GM11168 (cell line): ENCODE results near the gene ZFAND4.
"Not testable (repeated sequence)": the region's sequence is repeated elsewhere in the genome, so short reads cannot be mapped to it uniquely, and the experiment has no call there.

Source experiments
- in situ Hi-C: fragments of 300-500 bp; cut with MboI; formaldehyde crosslinking; loops from one replicate; pipeline ENCODE4 v1.12.0; 2022; ENCODE audit warnings: low sequenced_read_pairs; ENCODE audit not compliant: unreplicated experiment

Gene ZFAND4

DNA sequence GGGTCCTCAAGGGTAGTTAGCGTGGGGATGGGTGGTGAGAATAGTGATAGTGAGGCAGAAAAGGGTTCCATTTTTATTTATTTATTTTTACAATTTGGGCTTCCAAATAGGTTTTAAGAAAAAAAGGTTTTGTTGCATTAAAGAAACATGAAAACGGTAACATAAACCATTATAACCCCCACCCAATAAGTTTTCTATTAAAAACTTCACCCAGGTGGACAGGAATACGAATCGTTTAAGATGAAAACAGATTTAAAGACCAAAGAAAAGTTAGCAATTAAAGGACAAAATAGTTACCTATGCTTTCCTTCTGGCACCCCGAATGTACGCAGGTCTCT lies 78.7 kb downstream of the ZFAND4 start:
- in situ Hi-C loops, result no loop called here

DNA sequence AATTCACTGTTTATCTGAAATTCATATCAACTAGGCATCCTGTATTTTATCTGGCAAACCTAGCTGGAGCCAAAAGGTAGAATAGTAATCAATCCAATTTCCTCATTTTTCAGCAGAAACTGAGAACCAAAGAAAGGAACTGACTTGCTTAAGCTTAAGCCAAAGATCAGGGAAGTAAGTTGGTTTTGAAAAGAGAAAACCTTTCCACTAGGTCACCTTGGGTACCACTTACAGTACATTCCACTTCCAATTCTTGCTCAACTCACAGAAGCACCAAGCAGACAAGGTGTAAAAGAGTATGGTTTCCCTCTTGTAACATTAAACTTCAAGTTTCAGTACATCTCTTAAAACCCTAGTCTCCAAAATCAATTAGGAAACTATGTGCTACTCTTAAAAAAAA lies 79.6 kb downstream of the ZFAND4 start:
- in situ Hi-C loops, result no loop called here

GRCh38 chr10:45592432-45592831 lies 80.1 kb downstream of the ZFAND4 start:
- in situ Hi-C loops, result no loop called here

- in situ Hi-C loops, result no loop called here
Measured at GRCh38 chr10:45591280-45591679, 81.3 kb downstream of the ZFAND4 start.

DNA sequence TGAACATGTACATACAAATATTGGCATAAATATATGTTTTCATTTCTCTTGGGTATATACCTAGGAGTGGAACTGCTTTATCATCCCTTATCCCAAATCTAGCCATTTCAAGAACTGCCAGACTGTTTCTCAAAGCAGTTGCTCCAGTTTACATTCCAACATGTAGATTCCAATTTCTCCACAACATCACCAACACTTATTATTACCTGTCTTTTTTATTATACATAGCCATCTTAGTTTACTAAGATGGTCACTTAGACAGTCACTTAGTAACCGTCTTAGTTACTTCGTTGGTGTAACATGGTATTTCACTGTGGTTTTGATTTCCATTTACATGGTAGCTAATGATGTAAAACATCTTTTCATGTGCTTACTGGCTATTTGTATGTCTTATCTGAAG lies 82.7 kb downstream of the ZFAND4 start:
- in situ Hi-C loops, result no loop called here

DNA sequence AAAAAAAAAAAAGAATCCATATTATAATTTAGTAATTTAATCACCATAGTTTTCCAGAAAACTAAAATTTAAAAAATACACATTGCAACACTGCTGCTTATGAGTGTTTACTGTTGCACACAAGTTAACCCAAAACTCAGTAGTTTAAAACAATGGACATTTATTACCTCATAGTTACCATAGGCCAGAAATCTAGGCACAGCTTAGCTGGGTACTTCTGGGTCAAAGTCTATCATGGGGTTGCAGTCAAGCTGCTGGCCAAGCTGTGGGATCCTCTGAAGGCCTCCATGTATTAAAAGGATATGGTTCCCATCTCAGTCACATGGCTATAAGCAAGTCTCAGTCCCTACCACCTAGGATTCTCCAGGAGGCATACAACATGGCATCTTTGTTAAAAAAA lies 83.6 kb downstream of the ZFAND4 start:
- in situ Hi-C loops, result no loop called here

DNA sequence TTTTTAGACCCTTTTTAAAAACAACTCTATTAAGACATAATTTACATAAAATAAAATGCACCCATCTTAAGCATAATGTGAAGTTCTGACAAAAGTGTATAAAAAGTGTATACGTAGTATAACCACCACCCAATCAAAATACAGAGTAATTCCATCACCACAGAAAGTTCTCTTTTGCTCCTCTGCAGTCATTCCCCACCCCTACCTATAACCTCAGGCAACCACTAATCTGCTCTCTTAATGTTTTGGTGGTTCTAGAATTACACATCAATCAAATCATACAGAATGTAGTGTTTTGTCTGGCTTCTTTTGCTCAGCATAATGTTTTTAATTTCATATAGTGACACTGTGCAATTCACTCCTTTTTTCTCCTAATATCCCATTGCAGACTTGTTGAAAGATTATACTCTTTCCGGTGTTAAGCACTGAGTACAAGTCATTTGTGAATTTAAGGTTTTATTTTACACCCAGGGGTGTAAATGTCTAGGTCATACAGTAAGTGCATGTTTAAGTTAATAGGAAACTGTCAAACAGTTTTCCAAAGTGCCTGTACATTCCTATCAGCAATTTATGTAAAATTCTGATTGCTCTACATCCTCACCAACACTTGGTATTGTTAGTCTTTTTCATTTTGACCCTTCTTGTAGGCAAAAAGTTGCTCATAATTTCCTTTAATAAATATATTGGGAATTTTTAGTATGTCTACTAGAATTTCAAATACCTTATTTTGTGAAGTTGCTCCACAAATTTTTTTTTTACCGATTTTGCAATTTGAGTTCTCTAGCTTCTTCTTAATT lies 86.3 kb downstream of the ZFAND4 start:
- in situ Hi-C loops, result no loop called here

- in situ Hi-C loops, result no loop called here
Measured at GRCh38 chr10:45585131-45585530, 87.4 kb downstream of the ZFAND4 start.

DNA sequence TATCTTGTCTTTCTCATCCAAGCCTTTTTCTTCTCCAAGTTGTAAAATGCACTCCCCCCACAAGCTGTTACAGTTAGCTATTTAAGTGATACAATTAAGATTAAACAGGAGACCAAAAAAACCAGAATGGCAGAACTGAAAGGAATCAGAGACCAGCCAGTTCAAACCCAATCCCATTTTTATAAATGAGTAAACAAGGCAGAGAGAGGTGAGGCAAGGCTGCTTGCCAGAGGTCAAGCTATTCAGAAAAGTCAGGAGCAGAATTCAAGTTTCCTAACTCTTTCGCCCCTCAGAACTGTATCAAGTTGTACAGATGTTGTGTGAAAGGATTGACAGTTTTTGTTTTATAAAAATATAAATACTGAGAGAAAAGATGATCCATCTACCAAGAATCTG lies 90.2 kb downstream of the ZFAND4 start:
- in situ Hi-C loops, result no loop called here

DNA sequence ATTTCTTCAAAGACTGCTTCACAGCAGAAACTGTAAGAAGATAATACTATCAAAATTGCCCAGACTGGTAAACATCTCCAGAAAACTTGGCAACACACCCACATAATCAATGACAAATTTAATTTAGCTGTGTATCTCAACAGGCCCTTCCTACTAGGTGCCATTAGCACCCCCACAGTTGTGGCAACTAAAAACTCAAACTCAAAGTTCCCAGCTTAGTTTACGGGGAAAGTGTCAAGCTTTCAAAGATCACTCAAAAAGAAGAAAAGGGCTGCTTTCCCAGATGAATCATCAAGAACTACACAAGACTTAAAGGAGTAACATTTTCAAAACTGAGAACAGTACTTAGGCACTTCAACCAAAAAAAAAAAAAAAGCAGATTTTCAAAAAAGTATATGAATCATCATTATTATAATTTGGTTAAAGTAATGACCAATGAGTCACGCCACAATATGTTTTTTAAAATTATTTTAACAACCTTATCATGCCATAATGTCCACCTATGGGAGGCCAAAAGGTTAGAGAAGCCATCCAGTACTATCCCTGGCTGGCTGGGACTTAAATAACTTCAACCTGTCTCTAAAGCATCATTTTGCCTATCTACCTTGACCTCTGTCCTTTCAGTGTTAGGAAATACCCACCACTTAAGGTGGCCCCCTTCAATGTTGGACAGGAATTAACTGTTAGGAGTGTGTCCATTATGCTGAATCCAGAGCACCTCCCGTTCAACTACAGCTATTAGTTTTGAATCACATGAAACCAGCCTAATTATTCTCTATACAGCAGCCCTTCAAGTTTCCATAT lies 90.8 kb downstream of the ZFAND4 start:
- in situ Hi-C loops, result no loop called here

GRCh38 chr10:45581216-45581549 lies 91.4 kb downstream of the ZFAND4 start:
- in situ Hi-C loops, result no loop called here

DNA sequence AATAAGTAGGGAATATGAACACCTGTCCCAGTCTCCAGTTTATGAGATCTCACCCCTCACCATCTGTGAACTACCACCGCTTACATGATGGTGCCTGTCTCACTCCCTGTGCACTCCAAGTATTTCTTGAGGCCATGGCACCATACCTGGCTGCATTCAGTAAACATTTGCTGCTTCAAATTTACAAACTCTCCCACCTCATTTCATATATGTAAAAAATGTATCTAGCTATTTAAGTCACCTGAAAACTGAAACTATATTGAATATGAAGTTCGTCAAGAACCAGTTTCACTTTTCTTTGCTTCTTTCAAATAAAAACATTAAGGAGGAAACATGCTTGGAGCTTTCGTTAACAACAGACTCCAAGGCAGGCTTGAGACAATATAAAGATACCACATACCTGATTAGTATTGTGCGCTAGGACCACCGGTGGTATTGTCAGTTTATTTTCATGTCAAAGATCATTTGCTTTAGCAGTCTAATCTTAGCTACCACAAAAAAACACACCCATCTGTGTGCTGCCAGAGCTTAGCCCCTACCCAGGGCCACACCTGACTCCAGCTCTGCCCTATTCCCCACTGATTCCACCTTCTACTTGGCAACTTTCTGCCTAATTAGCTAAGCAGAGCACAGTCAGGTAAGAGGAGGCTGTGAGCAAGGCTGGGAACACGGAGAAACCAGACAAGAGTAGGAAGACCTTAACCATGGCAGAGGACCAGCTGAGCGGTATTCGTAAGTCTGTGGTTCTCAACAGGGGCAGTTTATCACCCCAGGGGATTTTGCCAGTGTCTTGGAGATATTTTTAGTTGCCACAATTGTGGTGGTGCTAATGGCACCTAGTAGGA lies 92.0 kb downstream of the ZFAND4 start:
- in situ Hi-C loops, result no loop called here

- in situ Hi-C loops, result no loop called here
Measured at GRCh38 chr10:45578384-45578971, 94.1 kb downstream of the ZFAND4 start.

DNA sequence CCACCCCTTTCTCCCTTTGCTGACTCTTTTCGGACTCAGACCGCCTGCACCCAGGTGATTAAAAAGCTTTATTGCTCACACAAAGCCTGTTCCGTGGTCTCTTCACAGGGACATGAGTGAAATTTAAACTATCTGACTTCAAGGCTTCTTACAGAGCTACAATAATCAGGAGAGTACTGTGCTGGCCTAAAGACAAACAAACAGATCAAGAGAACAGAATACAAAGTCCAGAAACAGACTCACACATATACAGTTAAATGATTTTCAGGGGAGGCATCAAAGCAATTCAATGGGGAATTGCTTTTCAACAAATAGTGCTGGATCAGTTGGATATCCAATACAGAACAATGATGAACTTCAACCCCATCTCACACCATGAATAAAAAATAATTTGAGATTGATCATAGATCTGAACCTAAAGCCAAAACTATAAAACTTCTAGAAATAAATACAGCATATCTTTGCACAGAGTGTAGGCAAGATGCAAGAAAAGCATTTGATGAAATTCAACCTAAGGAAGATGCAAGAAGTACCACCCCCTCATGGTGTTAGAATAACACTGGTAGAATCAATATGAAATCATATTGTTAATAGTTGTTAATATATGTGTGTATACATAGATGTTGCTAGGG lies 96.5 kb downstream of the ZFAND4 start:
- in situ Hi-C loops, result no loop called here

DNA sequence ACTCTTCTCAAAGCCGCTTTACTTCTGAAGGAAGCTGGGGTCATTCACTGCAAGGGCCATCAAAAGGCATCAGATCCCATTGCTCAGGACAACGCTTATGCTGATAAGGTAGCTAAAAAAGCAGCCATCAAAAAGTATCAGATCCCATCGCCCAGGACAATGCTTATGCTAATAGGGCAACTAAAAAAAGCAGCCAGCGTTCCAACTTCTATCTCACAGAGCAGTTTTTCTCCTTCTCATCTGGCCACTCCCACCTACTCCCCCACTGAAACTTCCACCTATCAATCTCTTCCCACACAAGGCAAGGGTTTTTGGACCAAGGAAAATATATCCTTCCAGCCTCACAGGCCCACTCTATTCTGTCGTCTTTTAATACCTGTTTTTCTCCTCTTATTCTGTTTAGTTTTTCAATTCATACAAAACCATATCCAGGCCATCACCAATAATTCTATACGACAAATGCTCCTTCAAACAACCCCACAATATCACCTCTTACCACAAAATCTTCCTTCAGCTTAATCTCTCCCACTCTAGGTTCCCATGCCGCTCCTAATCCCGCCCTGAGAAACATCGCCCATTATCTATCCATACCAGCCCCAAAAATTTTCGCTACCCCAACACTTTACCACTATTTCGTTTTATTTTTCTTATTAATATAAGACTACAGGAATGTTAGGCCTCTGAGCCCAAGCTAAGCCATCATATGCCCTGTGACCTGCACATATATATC lies 97.4 kb downstream of the ZFAND4 start:
- in situ Hi-C loops, result not testable (repeated sequence)

- in situ Hi-C loops, result no loop called here
Measured at GRCh38 chr10:45569471-45569870, 103.1 kb downstream of the ZFAND4 start.

DNA sequence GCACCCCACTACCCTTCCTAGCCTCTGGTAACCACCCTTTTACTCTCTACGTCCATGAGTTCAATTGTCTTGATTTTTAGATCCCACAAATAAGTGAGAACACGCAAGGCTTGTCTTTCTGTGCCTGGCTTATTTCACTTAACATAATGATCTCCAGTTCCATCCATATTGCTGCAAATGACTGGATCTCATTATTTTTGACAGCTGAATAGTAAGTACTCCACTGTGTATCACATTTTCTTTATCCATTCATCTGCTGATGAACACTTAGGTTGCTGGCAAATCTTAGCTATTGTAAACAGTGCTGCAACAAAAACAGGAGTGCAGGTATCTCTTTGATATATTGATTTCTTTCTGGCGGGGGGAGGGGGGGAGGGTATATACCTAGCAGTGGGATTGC lies 106.2 kb downstream of the ZFAND4 start:
- in situ Hi-C loops, result no loop called here
